MCF 10A (cell line): ENCODE results near the gene AKR1B1. TPM values are rescaled to one million over a fixed set of nuclear protein-coding genes. Genes with fewer than 3 reads are reported as not detected.

Experiments
- BruUV-seq: library from RNA; stranded (reverse); fragments of 400-500 nt; replicated peaks from 2 replicates; lab custom pipeline; 2021; lab: Mats Ljungman, UMichigan
- CTCF ChIA-PET: fragments of 300-600 bp; sonication (Branson Sonifier 250); formaldehyde crosslinking; extraction: SDS; loops from one replicate; lab custom pipeline; 2021; ENCODE audit warnings: antibody characterized with exemption, inconsistent platforms; lab: Yijun Ruan, JAX
- POLR2A ChIA-PET: fragments of 300-600, 350-650 bp; sonication (Branson Sonifier 250); formaldehyde crosslinking; extraction: SDS; loops from one replicate; lab custom pipeline; 2020; ENCODE audit warnings: antibody characterized with exemption, inconsistent platforms; lab: Yijun Ruan, JAX
- DNase-seq: peaks from one replicate; pipeline ENCODE4 v3.0.0-alpha.2; 2018; ENCODE audit not compliant: unreplicated experiment
- H3K27ac Mint-ChIP-seq: one replicate; pipeline ENCODE4 v1.8.0; 2022; ENCODE audit warnings: mild to moderate bottlenecking, low read depth, mixed read lengths; ENCODE audit not compliant: unreplicated experiment
- H3K27me3 Mint-ChIP-seq: one replicate; pipeline ENCODE4 v1.8.0; 2022; ENCODE audit warnings: mixed read lengths; ENCODE audit not compliant: insufficient read depth, unreplicated experiment
- H3K36me3 Mint-ChIP-seq: one replicate; pipeline ENCODE4 v1.8.0; 2022; ENCODE audit warnings: mild to moderate bottlenecking, moderate library complexity, mixed read lengths; ENCODE audit not compliant: insufficient read depth, unreplicated experiment
- H3K4me1 Mint-ChIP-seq: one replicate; pipeline ENCODE4 v1.8.0; 2022; ENCODE audit warnings: mixed read lengths; ENCODE audit not compliant: insufficient read depth, unreplicated experiment
- H3K4me3 Mint-ChIP-seq: one replicate; pipeline ENCODE4 v1.8.0; 2022; ENCODE audit warnings: mild to moderate bottlenecking, moderate library complexity, mixed read lengths; ENCODE audit not compliant: unreplicated experiment
- H3K9me3 Mint-ChIP-seq: one replicate; pipeline ENCODE4 v1.8.0; 2022; ENCODE audit warnings: mixed read lengths; ENCODE audit not compliant: unreplicated experiment
- intact Hi-C: fragments of 100-400 bp; cut with micrococcal nuclease; formaldehyde crosslinking; loops from 2 replicates; pipeline ENCODE4 v1.14.1; 2022
- total RNA-seq: library from RNA; stranded (reverse); gene quantifications from 2 replicates; pipeline ENCODE4 v1.2.3, GENCODE V29; 2022
- TF ChIP-seq, protein P1 (sequence below): fragments of 200-600 bp; IDR thresholded peaks from one replicate; pipeline ENCODE4 v1.8.0; 2022; ENCODE audit warnings: antibody characterized with exemption, mild to moderate bottlenecking; ENCODE audit not compliant: unreplicated experiment

Gene AKR1B1
- total RNA-seq, 1 experiment from 2014 or later = 128 TPM

DNA sequence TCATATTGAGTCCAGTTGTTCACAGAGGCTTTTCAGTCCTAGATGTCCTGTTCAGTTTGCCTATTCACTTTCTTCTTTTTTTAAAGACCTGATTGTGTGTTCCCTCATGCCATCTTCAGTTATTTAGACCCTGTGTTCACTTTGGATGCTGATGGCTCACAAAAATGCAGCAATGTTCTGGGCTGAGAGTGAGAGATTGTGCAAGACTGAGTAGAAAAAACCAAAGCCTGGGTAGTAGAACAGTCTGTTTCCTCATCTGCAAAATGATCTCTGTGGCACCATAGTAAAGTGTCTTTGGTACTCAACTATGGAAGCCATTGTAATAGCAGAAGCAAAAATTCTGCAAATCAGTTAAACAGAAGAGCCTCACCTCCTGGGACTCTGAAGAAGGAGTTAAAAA lies 43.2 kb downstream of the AKR1B1 start:
- POLR2A ChIA-PET = no interaction called here
- no peak overlapping the region for H3K4me3 Mint-ChIP-seq
- H3K36me3 Mint-ChIP-seq = no peaks in the 10 kb centered on the region
- no TSS peak for BruUV-seq
- H3K9me3 Mint-ChIP-seq = no peaks in the 10 kb centered on the region
- H3K27ac Mint-ChIP-seq = no peak overlapping the region
- TF ChIP-seq, protein P1, sequence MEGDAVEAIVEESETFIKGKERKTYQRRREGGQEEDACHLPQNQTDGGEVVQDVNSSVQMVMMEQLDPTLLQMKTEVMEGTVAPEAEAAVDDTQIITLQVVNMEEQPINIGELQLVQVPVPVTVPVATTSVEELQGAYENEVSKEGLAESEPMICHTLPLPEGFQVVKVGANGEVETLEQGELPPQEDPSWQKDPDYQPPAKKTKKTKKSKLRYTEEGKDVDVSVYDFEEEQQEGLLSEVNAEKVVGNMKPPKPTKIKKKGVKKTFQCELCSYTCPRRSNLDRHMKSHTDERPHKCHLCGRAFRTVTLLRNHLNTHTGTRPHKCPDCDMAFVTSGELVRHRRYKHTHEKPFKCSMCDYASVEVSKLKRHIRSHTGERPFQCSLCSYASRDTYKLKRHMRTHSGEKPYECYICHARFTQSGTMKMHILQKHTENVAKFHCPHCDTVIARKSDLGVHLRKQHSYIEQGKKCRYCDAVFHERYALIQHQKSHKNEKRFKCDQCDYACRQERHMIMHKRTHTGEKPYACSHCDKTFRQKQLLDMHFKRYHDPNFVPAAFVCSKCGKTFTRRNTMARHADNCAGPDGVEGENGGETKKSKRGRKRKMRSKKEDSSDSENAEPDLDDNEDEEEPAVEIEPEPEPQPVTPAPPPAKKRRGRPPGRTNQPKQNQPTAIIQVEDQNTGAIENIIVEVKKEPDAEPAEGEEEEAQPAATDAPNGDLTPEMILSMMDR = no peak
- intact Hi-C loops = no loop called here
- CTCF ChIA-PET = interaction anchor here (0.6 kb wide), 1 partner anchor 98 kb away, joined by 3 read pairs; no protein-coding TSS in a partner anchor
- H3K4me1 Mint-ChIP-seq = peaks cover 12% of the 10 kb centered on the region
- DNase-seq = no peak
- H3K27me3 Mint-ChIP-seq = no peaks in the 10 kb centered on the region

DNA sequence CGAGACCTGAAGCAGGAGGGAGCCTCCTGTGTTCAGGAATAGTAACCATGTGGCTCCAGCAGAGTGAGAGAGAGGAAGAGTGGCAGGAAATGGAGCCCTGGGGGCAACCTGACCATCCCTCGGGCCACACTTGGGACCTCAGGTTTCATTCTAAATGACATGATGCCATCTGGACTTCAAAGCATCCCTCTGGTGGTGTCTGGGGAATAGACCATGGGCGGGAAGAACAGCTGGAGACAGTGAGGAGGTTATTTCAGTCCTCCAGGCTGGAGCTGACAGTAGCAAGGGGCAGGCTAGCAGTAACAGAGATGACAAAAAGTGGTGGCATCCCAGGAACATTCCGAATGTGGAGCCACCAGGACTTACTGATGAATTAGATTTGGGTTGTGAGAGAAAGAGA lies 44.8 kb downstream of the AKR1B1 start:
- Mint-ChIP-seq H3K4me3 (no peak overlapping the region), H3K27me3 (no peaks in the 10 kb centered on the region), H3K4me1 (no peaks in the 10 kb centered on the region), H3K36me3 (no peaks in the 10 kb centered on the region), H3K27ac (no peak overlapping the region), H3K9me3 (no peaks in the 10 kb centered on the region)
- no peak for DNase-seq
- intact Hi-C loops = no loop called here
- BruUV-seq = no TSS peak
- TF ChIP-seq, protein P1 = no peak
- POLR2A ChIA-PET = interaction anchor here (0.6 kb wide), 1 partner anchor 98 kb away, joined by 4 read pairs; the partner anchor contains the start of gene SLC35B4
- CTCF ChIA-PET = interaction anchor here (1.1 kb wide), 1 partner anchor 14 kb away, joined by 4 read pairs; no protein-coding TSS in a partner anchor

DNA sequence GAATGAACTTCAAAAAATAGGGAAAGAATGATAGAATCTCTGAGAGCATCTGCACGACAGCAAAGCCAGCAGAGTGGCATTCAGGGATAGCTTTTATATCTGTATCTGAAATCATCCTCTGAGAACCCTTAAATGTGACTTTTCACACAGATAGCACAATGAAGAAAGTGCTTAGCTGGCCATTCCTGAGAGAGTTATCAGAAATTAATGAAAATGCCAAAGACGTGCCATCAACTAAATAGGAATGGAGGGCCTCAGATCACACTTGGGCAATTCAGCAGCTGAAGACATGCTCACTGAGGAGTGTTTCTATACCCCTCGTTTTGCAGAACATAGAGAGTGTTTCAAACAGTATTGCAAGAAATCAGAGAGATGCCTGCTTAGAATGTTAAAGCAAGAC lies 51.6 kb downstream of the AKR1B1 start:
- no peak overlapping the region for H3K4me3 Mint-ChIP-seq
- TF ChIP-seq, protein P1 = no peak
- POLR2A ChIA-PET = no interaction called here
- peaks cover 14% of the 10 kb centered on the region for H3K9me3 Mint-ChIP-seq
- no peaks in the 10 kb centered on the region for H3K36me3 Mint-ChIP-seq
- intact Hi-C loops = no loop called here
- DNase-seq = no peak
- H3K27ac Mint-ChIP-seq = no peak overlapping the region
- CTCF ChIA-PET = interaction anchor here (0.7 to 2.4 kb wide), 3 partner anchors 14 to 907 kb away, joined by 3 to 8 read pairs (median 3); no protein-coding TSS in a partner anchor
- H3K4me1 Mint-ChIP-seq = no peaks in the 10 kb centered on the region
- H3K27me3 Mint-ChIP-seq = no peaks in the 10 kb centered on the region
- no TSS peak for BruUV-seq

DNA sequence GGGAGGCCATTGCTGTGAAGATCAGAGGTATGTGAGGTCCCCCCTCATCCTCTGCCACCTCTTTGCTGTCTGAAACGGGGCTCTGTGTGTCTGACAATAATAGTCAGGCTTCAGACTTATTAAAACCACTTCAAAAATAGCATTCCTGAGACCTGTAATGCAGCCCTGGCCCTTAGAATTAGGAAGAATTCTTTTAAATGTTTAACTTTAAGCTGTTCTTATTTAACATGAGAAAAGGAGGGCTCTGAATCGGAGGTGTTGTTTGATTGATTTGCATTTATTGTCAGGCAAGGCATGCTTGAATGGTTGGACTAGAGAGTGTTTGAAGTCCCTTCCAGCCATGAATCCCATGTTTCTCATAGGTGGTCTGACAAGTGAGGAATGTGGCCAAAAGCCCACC lies 52.5 kb downstream of the AKR1B1 start:
- POLR2A ChIA-PET = no interaction called here
- no TSS peak for BruUV-seq
- no peaks in the 10 kb centered on the region for H3K27me3 Mint-ChIP-seq

More for the DNA sequence above, 52.5 kb downstream of the AKR1B1 start:
- H3K4me1 Mint-ChIP-seq = no peaks in the 10 kb centered on the region
- TF ChIP-seq, protein P1 = no peak
- peaks cover 14% of the 10 kb centered on the region for H3K9me3 Mint-ChIP-seq
- no peak for DNase-seq
- CTCF ChIA-PET = interaction anchor here (2.4 kb wide), 1 partner anchor 15 kb away, joined by 8 read pairs; no protein-coding TSS in a partner anchor
- no peak overlapping the region for H3K27ac Mint-ChIP-seq
- intact Hi-C loops = no loop called here
- no peak overlapping the region for H3K4me3 Mint-ChIP-seq
- no peaks in the 10 kb centered on the region for H3K36me3 Mint-ChIP-seq
